ENCODE results near the gene EIF1B. TPM values are rescaled to one million over a fixed set of nuclear protein-coding genes. Genes with fewer than 3 reads are reported as not detected.

The EIF1B gene
- total RNA-seq = 10 to 100 TPM; 43.4 to 55.9 TPM
- polyA plus RNA-seq = 10 to 100 TPM; 45.7 to 84.6 TPM
- long read RNA-seq, donor 1, transcript EIF1B-201 (4 exons, 1,010 nt) = major isoform, 74 of 79 reads
- long read RNA-seq, donor 1, partial matches to known transcripts = 0 of 79 reads
- long read RNA-seq, donor 1, other reads (novel, unspliced or antisense) = 0 of 79 reads
- long read RNA-seq, donor 2, transcript EIF1B-201 (4 exons, 1,010 nt) = major isoform, 32 of 37 reads
- long read RNA-seq, donor 2, partial matches to known transcripts = 0 of 37 reads
- long read RNA-seq, donor 2, other reads (novel, unspliced or antisense) = 0 of 37 reads
- long read RNA-seq, donor 3, transcript EIF1B-201 (4 exons, 1,010 nt) = major isoform, 44 of 47 reads
- long read RNA-seq, donor 3, partial matches to known transcripts = 0 of 47 reads
- long read RNA-seq, donor 3, other reads (novel, unspliced or antisense) = 0 of 47 reads
- long read RNA-seq, donor 4, transcript EIF1B-201 (4 exons, 1,010 nt) = major isoform, 36 of 47 reads
- long read RNA-seq, donor 4, transcript EIF1B-204 (3 exons, 637 nt) = minor isoform, 5 of 47 reads
- long read RNA-seq, donor 4, partial matches to known transcripts = 0 of 47 reads
- long read RNA-seq, donor 4, other reads (novel, unspliced or antisense) = 0 of 47 reads
- long read RNA-seq, donor 5, transcript EIF1B-201 (4 exons, 1,010 nt) = major isoform, 82 of 98 reads
- long read RNA-seq, donor 5, partial matches to known transcripts = 7 of 98 reads
- long read RNA-seq, donor 5, other reads (novel, unspliced or antisense) = 0 of 98 reads

- H3K4me1 ChIP-seq (ENCODE audit: control insufficient read depth in 5 of 5, insufficient read depth in 5 of 5, low read length in 5 of 5) = peaks cover 3 to 26% (median 6%) of the 10 kb centered on the region in 5 donors
- H3K9me3 ChIP-seq (ENCODE audit: control insufficient read depth in 4 of 4, insufficient read depth in 3 of 4, low read length in 3 of 4) = no peaks in the 10 kb centered on the region
- DNase-seq = peak; percentile 99
- no peaks in the 10 kb centered on the region for H3K27me3 ChIP-seq (ENCODE audit: control insufficient read depth in 3 of 3, insufficient read depth in 3 of 3, low read length in 2 of 3)
- TF ChIP-seq CTCF (IDR thresholded peaks at IDR 0.05; ENCODE audit: control extremely low read depth, extremely low read depth) = peak; percentile 44
- H3K4me3 ChIP-seq = peak within 1 kb of the TSS; percentile 72
- WGBS, 2 donors = 0% methylated on average over 49 to 50 of the region's 50 CpGs
- H3K9ac ChIP-seq (ENCODE audit: insufficient read depth in 1 of 2, low read length in 2 of 2) = peak within 1 kb of the TSS; percentile 76 to 84
- H3K36me3 ChIP-seq (ENCODE audit: control insufficient read depth in 4 of 4, insufficient read depth in 4 of 4, low read length in 4 of 4) = peaks cover 3 to 32% (median 14%) of the 10 kb centered on the region in 4 donors
- ATAC-seq (ENCODE audit: insufficient read depth, low FRiP score) = peak; percentile 98
- H3K27ac ChIP-seq (ENCODE audit: low read depth in 1 of 2, low read length in 1 of 2) = peak within 1 kb of the TSS; percentile 96 to 99
Observed at GRCh38 chr3:40309418-40309924, at the start of gene EIF1B. Gene EIF1B (plus strand): TSS chr3:40309707. CDS start chr3:40309942, 235 bp downstream.

- Histone ChIP-seq H3K36me3 (ENCODE audit: control insufficient read depth in 4 of 4, insufficient read depth in 4 of 4, low read length in 4 of 4) (no peaks in the 10 kb centered on the region), H3K27ac (ENCODE audit: low read depth in 1 of 2, low read length in 1 of 2) (no peak overlapping the region), H3K4me1 (ENCODE audit: control insufficient read depth in 5 of 5, insufficient read depth in 5 of 5, low read length in 5 of 5) (peaks cover 0 to 9% (median 0%) of the 10 kb centered on the region in 5 donors), H3K9ac (ENCODE audit: insufficient read depth in 1 of 2, low read length in 2 of 2) (no peak overlapping the region), H3K4me3 (no peak overlapping the region), H3K27me3 (ENCODE audit: control insufficient read depth in 3 of 3, insufficient read depth in 3 of 3, low read length in 2 of 3) (no peaks in the 10 kb centered on the region), H3K9me3 (ENCODE audit: control insufficient read depth in 4 of 4, insufficient read depth in 3 of 4, low read length in 3 of 4) (peaks cover 0 to 4% (median 0%) of the 10 kb centered on the region in 4 donors)
- ATAC-seq (ENCODE audit: insufficient read depth, low FRiP score) (no peak), DNase-seq (no peak)
- TF ChIP-seq CTCF (IDR thresholded peaks at IDR 0.05; ENCODE audit: control extremely low read depth, extremely low read depth) = no peak
Observed at GRCh38 chr3:40262331-40262730, 47.2 kb upstream of the EIF1B start.

GRCh38 chr3:40264451-40264850, 45.1 kb upstream of the EIF1B start:
- Histone ChIP-seq H3K4me3 (no peak overlapping the region), H3K27ac (ENCODE audit: low read depth in 1 of 2, low read length in 1 of 2) (no peak overlapping the region), H3K9ac (ENCODE audit: insufficient read depth in 1 of 2, low read length in 2 of 2) (no peak overlapping the region), H3K27me3 (ENCODE audit: control insufficient read depth in 3 of 3, insufficient read depth in 3 of 3, low read length in 2 of 3) (no peaks in the 10 kb centered on the region), H3K36me3 (ENCODE audit: control insufficient read depth in 4 of 4, insufficient read depth in 4 of 4, low read length in 4 of 4) (no peaks in the 10 kb centered on the region), H3K9me3 (ENCODE audit: control insufficient read depth in 4 of 4, insufficient read depth in 3 of 4, low read length in 3 of 4) (peaks cover 0 to 4% (median 0%) of the 10 kb centered on the region in 4 donors), H3K4me1 (ENCODE audit: control insufficient read depth in 5 of 5, insufficient read depth in 5 of 5, low read length in 5 of 5) (peaks cover 0 to 7% (median 0%) of the 10 kb centered on the region in 5 donors)
- no peak for TF ChIP-seq CTCF (IDR thresholded peaks at IDR 0.05; ENCODE audit: control extremely low read depth, extremely low read depth)
- DNase-seq (no peak), ATAC-seq (ENCODE audit: insufficient read depth, low FRiP score) (no peak)
- 82 to 90% methylated on average over 1 of the region's 1 CpG for WGBS, 2 donors

All from lung (tissue), 16 donors.